ENCODE measurements around the gene CDKL4.
"Not testable (repeated sequence)": the region's sequence is repeated elsewhere in the genome, so short reads cannot be mapped to it uniquely, and the experiment has no call there.

CDKL4 gene

GRCh38 chr2:39141334-39142271 lies 102.2 kb downstream of the CDKL4 start:
- ATAC-seq (replicated peaks) (peak; percentile 68), DNase-seq (no peak)
- Mint-ChIP-seq H3K36me3 (ENCODE audit: insufficient read depth) (peaks cover 6% of the 10 kb centered on the region), H3K27me3 (no peaks in the 10 kb centered on the region), H3K4me3 (peak overlapping the region in 1 of 2 donors; percentile 50), H3K9me3 (no peaks in the 10 kb centered on the region), H3K27ac (peak overlapping the region; percentile 33 to 75), H3K4me1 (ENCODE audit: low read depth in 2 of 2) (peaks cover 15 to 16% of the 10 kb centered on the region in 2 donors)

- DNase-seq; H3K9me3 Mint-ChIP-seq; H3K36me3 Mint-ChIP-seq (ENCODE audit: insufficient read depth); H3K27me3 Mint-ChIP-seq; H3K4me3 Mint-ChIP-seq; ATAC-seq (replicated peaks); H3K27ac Mint-ChIP-seq: not testable (repeated sequence)
- peaks cover 20 to 21% of the 10 kb centered on the region in 2 donors for H3K4me1 Mint-ChIP-seq (ENCODE audit: low read depth in 2 of 2)
These were observed 102.8 kb downstream of the CDKL4 start for GRCh38 chr2:39140948-39141333.

GRCh38 chr2:39140322-39140847 lies 103.4 kb downstream of the CDKL4 start:
- DNase-seq = no peak
- no peaks in the 10 kb centered on the region for H3K9me3 Mint-ChIP-seq
- H3K27me3 Mint-ChIP-seq = no peaks in the 10 kb centered on the region
- H3K27ac Mint-ChIP-seq = no peak overlapping the region
- peaks cover 6% of the 10 kb centered on the region for H3K36me3 Mint-ChIP-seq (ENCODE audit: insufficient read depth)
- no peak overlapping the region for H3K4me3 Mint-ChIP-seq
- no peak for ATAC-seq (replicated peaks)
- H3K4me1 Mint-ChIP-seq (ENCODE audit: low read depth in 2 of 2) = peaks cover 23 to 26% of the 10 kb centered on the region in 2 donors

DNA sequence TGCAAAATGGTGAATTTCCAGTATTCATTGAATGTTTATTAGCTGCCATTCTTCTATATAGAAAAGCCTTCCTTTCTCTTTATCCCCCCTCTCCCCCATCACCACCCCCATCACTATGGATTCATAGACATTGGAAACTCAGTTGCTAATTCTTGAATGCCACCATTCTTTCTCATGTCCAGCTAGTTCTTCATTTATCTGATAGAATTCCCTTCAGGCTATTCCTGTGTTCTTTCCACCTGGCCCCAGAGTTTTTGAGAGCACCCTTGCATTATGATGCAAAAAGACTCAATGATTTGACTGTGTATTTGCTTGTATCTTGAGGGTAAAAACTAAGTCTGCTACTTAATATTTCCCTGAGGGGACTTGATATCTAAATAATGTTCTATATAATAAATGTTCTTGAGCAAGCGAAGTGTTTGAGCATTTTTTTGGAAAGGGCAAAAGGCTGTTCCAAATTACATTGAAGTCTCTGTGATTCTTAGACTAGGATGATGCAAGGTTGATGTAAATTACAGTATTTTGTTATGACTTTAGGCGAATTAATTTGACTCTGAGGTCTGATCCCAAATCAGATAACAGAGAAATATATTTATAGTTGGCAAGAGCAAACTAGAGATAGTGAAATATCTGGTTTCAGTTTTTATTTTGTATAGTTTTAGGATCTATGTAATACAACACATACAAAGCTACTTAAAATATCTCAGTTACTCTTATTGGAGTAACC lies 104.1 kb downstream of the CDKL4 start:
- no peak overlapping the region for H3K4me3 Mint-ChIP-seq

GRCh38 chr2:39138837-39139211 lies 104.9 kb downstream of the CDKL4 start:
- Mint-ChIP-seq H3K4me1 (ENCODE audit: low read depth in 2 of 2) (peaks cover 23 to 26% of the 10 kb centered on the region in 2 donors), H3K9me3 (no peaks in the 10 kb centered on the region), H3K27me3 (no peaks in the 10 kb centered on the region), H3K36me3 (ENCODE audit: insufficient read depth) (peaks cover 6% of the 10 kb centered on the region), H3K4me3 (no peak overlapping the region), H3K27ac (peak overlapping the region in 1 of 2 donors; percentile 41)
- no peak for DNase-seq
- ATAC-seq (replicated peaks) = no peak

More for the DNA sequence above, 104.1 kb downstream of the CDKL4 start:
- no peaks in the 10 kb centered on the region for H3K27me3 Mint-ChIP-seq
- peaks cover 23 to 26% of the 10 kb centered on the region in 2 donors for H3K4me1 Mint-ChIP-seq (ENCODE audit: low read depth in 2 of 2)
- H3K36me3 Mint-ChIP-seq (ENCODE audit: insufficient read depth) = peaks cover 6% of the 10 kb centered on the region
- no peak for DNase-seq
- H3K9me3 Mint-ChIP-seq = no peaks in the 10 kb centered on the region
- H3K27ac Mint-ChIP-seq = peak overlapping the region in 1 of 2 donors; percentile 5
- no peak for ATAC-seq (replicated peaks)

DNA sequence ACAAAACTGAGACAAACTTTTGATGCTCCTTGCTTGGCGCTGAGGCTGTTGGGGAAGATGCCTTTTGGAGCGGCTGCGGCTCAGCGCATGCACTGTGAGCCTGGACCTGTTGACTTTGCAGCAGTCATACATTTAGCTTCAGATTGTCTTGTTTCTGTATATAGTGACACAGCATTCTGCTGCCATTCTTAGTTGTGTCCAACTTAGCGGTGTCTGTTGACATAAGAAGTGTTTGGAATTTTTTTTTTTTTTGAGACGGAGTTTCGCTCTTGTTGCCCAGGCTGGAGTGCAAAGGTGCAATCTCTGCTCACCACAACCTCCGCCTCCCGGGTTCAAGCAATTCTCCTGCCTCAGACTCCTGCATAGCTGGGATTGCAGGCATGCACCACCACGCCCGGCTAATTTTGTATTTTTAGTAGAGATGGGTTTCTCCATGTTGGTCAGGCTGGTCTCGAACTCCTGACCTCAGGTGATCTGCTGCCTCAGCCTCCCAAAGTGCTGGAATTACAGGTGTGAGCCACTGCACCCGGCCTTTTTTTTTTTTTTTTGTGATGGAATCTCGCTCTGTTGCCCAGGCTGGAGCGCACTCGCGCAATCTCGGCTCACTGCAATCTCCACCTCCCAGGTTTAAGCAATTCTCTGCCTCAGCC lies 105.5 kb downstream of the CDKL4 start:
- peaks cover 23 to 29% of the 10 kb centered on the region in 2 donors for H3K4me1 Mint-ChIP-seq (ENCODE audit: low read depth in 2 of 2)
- H3K27me3 Mint-ChIP-seq = not testable (repeated sequence)

DNA sequence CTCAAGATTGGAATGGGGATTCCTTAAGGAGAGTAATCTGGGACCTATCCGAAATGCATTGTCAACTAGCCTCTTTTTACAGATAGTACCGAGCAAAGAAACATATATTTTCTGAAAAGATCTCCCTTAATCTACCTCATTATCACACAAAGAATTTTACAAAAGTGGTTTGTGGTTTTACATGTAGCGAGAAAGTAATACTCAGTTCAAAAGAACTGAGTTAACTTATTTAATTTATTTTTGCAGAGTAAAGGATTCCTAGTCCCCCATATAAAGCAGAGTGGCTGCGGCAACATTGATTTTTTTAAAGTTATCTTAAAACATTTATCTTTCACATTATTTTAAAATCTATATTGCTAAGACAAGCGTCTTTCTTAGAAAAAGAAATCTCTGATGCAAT lies 107.0 kb downstream of the CDKL4 start:
- Mint-ChIP-seq H3K4me1 (ENCODE audit: low read depth in 2 of 2) (peaks cover 16 to 33% of the 10 kb centered on the region in 2 donors), H3K27ac (peak overlapping the region in 1 of 2 donors; percentile 71), H3K4me3 (peak overlapping the region; percentile 48 to 59), H3K27me3 (no peaks in the 10 kb centered on the region), H3K36me3 (ENCODE audit: insufficient read depth) (peaks cover 6% of the 10 kb centered on the region), H3K9me3 (no peaks in the 10 kb centered on the region)
- no peak for DNase-seq
- peak; percentile 73 for ATAC-seq (replicated peaks)

More for the DNA sequence above, 105.5 kb downstream of the CDKL4 start:
- not testable (repeated sequence) for H3K36me3 Mint-ChIP-seq (ENCODE audit: insufficient read depth); H3K9me3 Mint-ChIP-seq; ATAC-seq (replicated peaks); DNase-seq; H3K4me3 Mint-ChIP-seq; H3K27ac Mint-ChIP-seq

GRCh38 chr2:39135690-39136259 lies 108.0 kb downstream of the CDKL4 start:
- no peak for DNase-seq
- Mint-ChIP-seq H3K27ac (peak overlapping the region in 1 of 2 donors; percentile 71), H3K9me3 (no peaks in the 10 kb centered on the region), H3K4me3 (peak overlapping the region; percentile 48 to 59), H3K27me3 (no peaks in the 10 kb centered on the region), H3K4me1 (ENCODE audit: low read depth in 2 of 2) (peaks cover 15 to 37% of the 10 kb centered on the region in 2 donors), H3K36me3 (ENCODE audit: insufficient read depth) (peaks cover 6% of the 10 kb centered on the region)
- peak; percentile 41 for ATAC-seq (replicated peaks)

DNA sequence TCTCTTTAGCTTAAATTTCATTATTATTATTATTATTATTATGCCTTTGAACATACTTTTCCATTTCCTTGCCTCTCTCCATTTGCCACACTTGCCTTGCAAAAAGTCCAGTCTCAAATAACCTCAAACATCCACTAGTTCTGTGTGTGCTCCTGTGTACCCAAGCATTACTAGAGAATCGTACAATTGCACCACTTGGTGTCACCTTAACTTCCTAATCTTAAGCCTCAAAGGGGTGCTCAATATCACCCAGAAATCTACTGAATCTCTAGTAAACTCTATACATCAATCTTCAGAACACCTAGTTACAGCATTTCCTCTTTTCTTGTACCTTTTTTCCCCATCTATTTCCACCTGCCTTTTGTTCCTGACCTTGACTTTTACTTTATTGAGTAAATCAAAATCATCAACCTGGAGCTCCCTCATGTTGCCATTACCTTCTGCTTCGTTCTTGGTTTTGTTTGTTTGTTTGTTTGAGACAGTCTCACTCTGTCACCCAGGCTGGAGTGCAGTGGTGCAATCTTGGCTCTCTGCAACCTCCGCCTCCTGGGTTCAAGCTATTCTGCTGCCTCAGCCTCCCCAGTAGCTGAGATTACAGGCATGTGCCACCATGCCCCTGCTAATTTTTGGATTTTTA lies 110.4 kb downstream of the CDKL4 start:
- Mint-ChIP-seq H3K36me3 (ENCODE audit: insufficient read depth) (peaks cover 2% of the 10 kb centered on the region), H3K4me3 (no peak overlapping the region), H3K27me3 (no peaks in the 10 kb centered on the region), H3K9me3 (no peaks in the 10 kb centered on the region), H3K4me1 (ENCODE audit: low read depth in 2 of 2) (peaks cover 22 to 39% of the 10 kb centered on the region in 2 donors), H3K27ac (no peak overlapping the region)
- no peak for ATAC-seq (replicated peaks)
- no peak for DNase-seq

- Mint-ChIP-seq H3K9me3 (no peaks in the 10 kb centered on the region), H3K4me1 (ENCODE audit: low read depth in 2 of 2) (peaks cover 27 to 31% of the 10 kb centered on the region in 2 donors), H3K27ac (peak overlapping the region; percentile 90 to 94), H3K4me3 (peak overlapping the region; percentile 32 to 62), H3K27me3 (no peaks in the 10 kb centered on the region), H3K36me3 (ENCODE audit: insufficient read depth) (peaks cover 5% of the 10 kb centered on the region)
- DNase-seq (peak; percentile 42 to 54 (median 49)), ATAC-seq (replicated peaks) (peak; percentile 38)
These were observed 114.8 kb downstream of the CDKL4 start for GRCh38 chr2:39128919-39129391.

DNA sequence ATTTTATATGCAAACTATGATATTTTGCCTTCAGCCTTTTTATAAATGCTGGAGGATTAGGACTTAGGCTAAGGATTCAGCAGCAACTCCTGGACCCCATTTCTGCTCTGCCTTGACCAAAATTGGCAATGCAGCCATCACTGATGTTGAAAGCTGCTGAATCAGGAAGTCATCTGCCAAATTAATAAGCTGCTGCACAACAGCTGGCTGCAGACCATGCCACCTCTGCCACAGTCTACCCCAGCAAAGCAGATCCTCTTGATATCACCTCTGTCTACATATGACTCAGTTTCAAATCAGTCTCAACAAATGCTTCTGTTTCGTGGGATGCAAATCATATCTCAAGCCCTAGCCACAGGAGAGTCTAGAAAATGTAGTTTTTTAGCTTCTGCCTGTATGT lies 115.8 kb downstream of the CDKL4 start:
- peaks cover 24 to 31% of the 10 kb centered on the region in 2 donors for H3K4me1 Mint-ChIP-seq (ENCODE audit: low read depth in 2 of 2)
- H3K9me3 Mint-ChIP-seq = no peaks in the 10 kb centered on the region
- H3K36me3 Mint-ChIP-seq (ENCODE audit: insufficient read depth) = peaks cover 6% of the 10 kb centered on the region
- H3K4me3 Mint-ChIP-seq = peak overlapping the region; percentile 32 to 62
- DNase-seq (peak; percentile 18 to 25 (median 24)), ATAC-seq (replicated peaks) (peak; percentile 33)
- peak overlapping the region; percentile 90 to 94 for H3K27ac Mint-ChIP-seq
- H3K27me3 Mint-ChIP-seq = no peaks in the 10 kb centered on the region

All from effector memory CD8-positive, alpha-beta T cell (primary cell).